Skeletal muscle tissue (tissue), 4 donors: ENCODE data around the gene CCDC68. TPM values are rescaled to one million over a fixed set of nuclear protein-coding genes. Genes with fewer than 3 reads are reported as not detected.

Experiments
- H3K27ac ChIP-seq: one replicate; pipeline ENCODE4 v1.7.0; 2013; ENCODE audit warnings: mild to moderate bottlenecking, low read depth, low read length, inconsistent platforms
- H3K27me3 ChIP-seq, 3 donors: one replicate each; pipeline ENCODE4 v1.7.0; 2013; ENCODE audit warnings: low read length in 3 of 3; ENCODE audit not compliant: control insufficient read depth in 3 of 3, insufficient read depth in 3 of 3
- H3K36me3 ChIP-seq, 3 donors: one replicate each; pipeline ENCODE4 v1.7.0; 2013; ENCODE audit warnings: low read length in 3 of 3; ENCODE audit not compliant: control insufficient read depth in 3 of 3, insufficient read depth in 3 of 3
- H3K4me1 ChIP-seq, 3 donors: one replicate each; pipeline ENCODE4 v1.7.0; 2013; ENCODE audit warnings: low read length in 3 of 3, mild to moderate bottlenecking in 3 of 3; ENCODE audit not compliant: control insufficient read depth in 3 of 3, insufficient read depth in 3 of 3
- H3K4me3 ChIP-seq, 3 donors: one replicate each; pipeline ENCODE4 v1.7.0; 2013; ENCODE audit warnings: low read length in 3 of 3
- H3K9ac ChIP-seq, 3 donors: one replicate each; pipeline ENCODE4 v1.7.0; 2013; ENCODE audit warnings: low read length in 3 of 3, mild to moderate bottlenecking in 3 of 3, moderate library complexity in 2 of 3, low read depth in 1 of 3
- H3K9me3 ChIP-seq, 3 donors: one replicate each; pipeline ENCODE4 v1.7.0; 2013; ENCODE audit warnings: low read length in 3 of 3; ENCODE audit not compliant: control insufficient read depth in 3 of 3
- total RNA-seq: library from RNA; depleted of rRNA; stranded (reverse); fragments of >200 nt; gene quantifications from one replicate; pipeline ENCODE4 v1.2.3, GENCODE V29; 2014
- donor health status: Osteomylitis.

Gene CCDC68
- total RNA-seq, 1 donor from 2014 or later: 0.52 TPM

DNA sequence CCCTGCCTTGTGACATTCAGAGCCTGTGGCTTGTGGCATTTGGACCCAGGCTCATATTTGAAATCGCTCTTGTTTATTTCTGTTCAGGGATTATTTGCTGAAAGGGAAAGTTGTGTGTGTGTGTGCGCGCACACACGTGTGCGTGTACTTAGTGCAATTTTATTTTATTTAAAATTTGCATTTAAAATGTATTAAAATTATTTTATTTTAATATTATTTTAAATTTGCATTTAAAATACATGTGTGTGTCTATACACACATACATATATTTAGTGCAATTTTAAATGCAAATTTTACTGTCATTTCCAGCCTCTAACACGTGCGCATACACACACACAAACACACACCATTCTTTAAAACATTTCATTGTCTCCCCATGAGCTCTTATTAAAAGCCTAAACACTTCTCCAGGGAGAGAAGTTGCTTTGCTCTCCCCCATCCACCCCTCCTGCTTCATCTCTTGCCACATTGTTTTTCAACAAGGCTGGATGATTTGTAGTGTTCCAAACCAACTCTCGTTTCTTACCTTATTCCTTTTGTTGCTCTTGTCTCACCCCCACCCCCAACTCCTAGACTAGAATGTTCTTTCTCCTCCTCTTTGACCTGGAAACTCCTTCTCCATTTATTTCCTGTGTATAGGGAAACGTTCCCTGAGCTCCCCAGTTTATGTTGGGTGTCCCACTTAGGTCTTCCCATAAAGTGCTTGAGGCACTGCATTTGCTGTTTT lies 3.8 kb upstream of the CCDC68 start:
- Histone ChIP-seq H3K4me3 (no peak overlapping the region), H3K36me3 (no peaks in the 10 kb centered on the region), H3K9me3 (no peaks in the 10 kb centered on the region), H3K27me3 (peaks cover 4 to 7% (median 4%) of the 10 kb centered on the region in 3 donors), H3K4me1 (no peaks in the 10 kb centered on the region), H3K9ac (no peak overlapping the region), H3K27ac (no peak overlapping the region)

DNA sequence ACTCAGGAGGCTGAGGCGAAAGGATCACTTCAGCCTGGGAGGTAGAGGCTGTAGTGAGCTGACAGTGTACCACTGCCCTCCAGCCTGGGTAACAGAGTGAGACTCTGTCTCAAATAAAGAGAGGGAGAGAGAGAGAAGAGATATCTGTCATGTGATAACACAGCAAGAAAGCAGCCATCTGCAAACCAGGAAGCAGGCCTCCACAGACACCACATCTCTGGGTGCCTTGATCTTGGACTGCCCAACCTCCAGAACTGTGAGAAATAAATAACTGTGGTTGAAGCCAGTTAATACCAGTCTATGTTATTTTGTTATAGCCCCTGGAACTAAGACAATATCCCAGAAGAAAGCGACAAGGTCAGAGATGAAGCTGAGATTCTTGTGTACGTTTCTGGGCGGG lies 2.6 kb upstream of the CCDC68 start:
- no peak overlapping the region for H3K27ac ChIP-seq
- H3K4me1 ChIP-seq: no peaks in the 10 kb centered on the region
- no peak overlapping the region for H3K4me3 ChIP-seq
- no peaks in the 10 kb centered on the region for H3K9me3 ChIP-seq
- peaks cover 4 to 7% (median 4%) of the 10 kb centered on the region in 3 donors for H3K27me3 ChIP-seq
- H3K9ac ChIP-seq: no peak overlapping the region
- H3K36me3 ChIP-seq: no peaks in the 10 kb centered on the region

DNA sequence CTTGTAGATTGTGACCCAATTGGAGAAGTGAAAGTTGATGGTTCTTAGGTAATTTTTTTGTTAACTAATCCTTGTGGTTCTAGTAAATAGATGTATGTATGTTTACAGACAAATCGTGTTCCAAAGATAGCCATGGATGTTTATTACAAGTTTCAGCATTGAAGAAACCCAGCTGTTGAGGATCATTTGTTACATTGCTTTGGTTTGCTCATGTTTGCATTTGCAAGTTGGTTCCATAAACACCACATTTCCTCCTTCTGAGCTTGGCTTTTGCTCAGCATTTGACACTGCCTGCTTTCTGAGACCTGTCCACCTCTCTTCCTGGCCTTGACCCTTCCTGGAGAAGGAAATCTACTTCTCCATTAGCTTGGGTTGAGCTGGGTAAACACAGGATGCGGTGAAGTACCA lies 1.8 kb upstream of the CCDC68 start:
- Histone ChIP-seq H3K27ac (no peak overlapping the region), H3K4me1 (no peaks in the 10 kb centered on the region), H3K27me3 (peaks cover 4 to 7% (median 4%) of the 10 kb centered on the region in 3 donors), H3K9me3 (no peaks in the 10 kb centered on the region), H3K4me3 (no peak overlapping the region), H3K36me3 (no peaks in the 10 kb centered on the region), H3K9ac (no peak overlapping the region)

DNA sequence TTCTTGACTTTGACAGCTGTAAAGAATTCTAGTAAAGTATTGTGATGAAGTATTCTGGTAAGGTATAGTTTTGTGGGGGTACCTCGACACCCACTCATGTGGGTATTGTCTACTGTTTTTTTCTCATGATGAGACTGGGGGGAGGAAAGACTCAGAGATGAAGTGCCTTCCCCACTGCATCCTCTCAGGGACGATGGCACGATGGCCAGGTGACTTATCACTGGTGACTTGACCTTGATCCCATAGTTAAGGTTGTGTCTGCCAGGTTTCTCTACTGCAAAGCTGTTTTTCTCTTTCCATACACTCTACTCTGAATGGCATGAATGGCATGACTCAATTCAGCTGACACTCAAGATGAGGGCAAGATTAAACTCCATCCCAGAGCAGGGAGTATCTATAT lies 936 bp upstream of the CCDC68 start:
- Histone ChIP-seq H3K9me3 (no peaks in the 10 kb centered on the region), H3K9ac (no peak overlapping the region), H3K4me3 (no peak overlapping the region), H3K27ac (no peak overlapping the region), H3K4me1 (no peaks in the 10 kb centered on the region), H3K27me3 (peaks cover 4 to 7% (median 4%) of the 10 kb centered on the region in 3 donors), H3K36me3 (no peaks in the 10 kb centered on the region)

DNA sequence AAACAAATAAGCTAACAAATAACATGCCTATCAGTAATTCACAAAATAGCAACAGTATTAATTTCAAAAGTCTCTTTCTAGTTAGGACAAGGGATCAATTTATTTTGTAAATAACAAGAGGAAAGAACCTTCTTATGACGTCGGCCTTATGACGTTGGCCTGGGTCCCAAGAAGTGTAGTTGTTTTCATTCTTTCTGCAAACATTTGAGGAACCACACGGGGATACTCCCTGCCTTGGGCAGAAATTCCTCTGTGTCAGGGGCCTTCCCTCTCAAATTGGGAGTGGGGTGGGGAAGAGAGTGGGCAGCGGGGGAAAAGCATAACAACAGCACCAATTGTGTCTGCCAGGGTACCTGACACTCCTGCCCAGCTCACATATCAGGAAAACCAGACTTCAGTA lies 1.3 kb downstream of the CCDC68 start:
- no peak overlapping the region for H3K9ac ChIP-seq
- no peaks in the 10 kb centered on the region for H3K9me3 ChIP-seq
- no peaks in the 10 kb centered on the region for H3K4me1 ChIP-seq
- peak overlapping the region in 1 of 3 donors; percentile 22 for H3K4me3 ChIP-seq
- peaks cover 4 to 7% (median 4%) of the 10 kb centered on the region in 3 donors for H3K27me3 ChIP-seq
- H3K36me3 ChIP-seq: no peaks in the 10 kb centered on the region
- H3K27ac ChIP-seq: no peak overlapping the region

DNA sequence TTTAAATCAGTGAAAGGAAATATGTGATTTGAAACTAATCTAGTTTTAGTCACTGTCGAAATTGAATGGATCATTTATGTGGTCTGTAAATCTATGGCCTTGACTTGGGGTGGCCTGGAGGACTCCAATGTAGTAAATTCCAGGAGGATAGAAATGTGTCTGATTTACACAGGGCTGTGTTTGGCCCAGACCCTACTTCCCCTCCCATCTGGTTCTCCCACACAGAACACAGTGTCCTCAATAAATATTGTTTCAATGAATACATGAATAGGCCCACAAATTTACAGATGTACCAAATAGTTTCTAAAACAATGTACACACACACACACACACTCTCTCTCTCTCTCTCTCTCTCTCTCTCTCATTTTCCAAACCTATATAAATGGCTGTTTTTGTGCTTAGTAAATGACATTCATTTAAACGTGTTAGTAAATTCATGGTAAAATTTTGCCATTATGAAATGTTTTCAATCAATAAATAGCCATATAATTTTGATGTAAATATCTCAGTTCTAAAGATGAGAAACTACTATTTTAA lies 1.9 kb downstream of the CCDC68 start:
- no peaks in the 10 kb centered on the region for H3K36me3 ChIP-seq
- no peaks in the 10 kb centered on the region for H3K9me3 ChIP-seq
- H3K4me1 ChIP-seq: no peaks in the 10 kb centered on the region
- H3K27ac ChIP-seq: no peak overlapping the region
- no peak overlapping the region for H3K4me3 ChIP-seq
- H3K27me3 ChIP-seq: peaks cover 4 to 7% (median 4%) of the 10 kb centered on the region in 3 donors
- no peak overlapping the region for H3K9ac ChIP-seq

DNA sequence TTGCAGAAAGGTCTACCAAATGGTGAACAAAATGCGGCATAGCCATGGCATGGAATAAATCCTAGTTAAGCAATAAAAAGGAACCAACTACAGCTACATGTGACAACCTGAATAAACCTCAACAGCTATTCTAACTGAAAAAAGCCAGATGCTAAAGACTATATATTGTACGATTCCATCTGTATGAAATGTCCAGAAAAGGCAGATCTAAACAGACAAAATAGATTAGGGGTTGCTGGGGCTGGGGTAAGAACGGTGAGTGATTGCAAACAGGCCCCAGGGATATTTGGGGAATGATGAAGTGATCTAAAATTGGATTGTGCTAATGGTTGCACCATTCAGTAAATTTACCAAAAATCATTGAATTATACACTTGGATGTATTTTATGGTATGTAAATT lies 2.8 kb downstream of the CCDC68 start:
- Histone ChIP-seq H3K4me3 (no peak overlapping the region), H3K9ac (no peak overlapping the region), H3K4me1 (no peaks in the 10 kb centered on the region), H3K27ac (no peak overlapping the region), H3K9me3 (no peaks in the 10 kb centered on the region), H3K27me3 (peaks cover 4 to 7% (median 4%) of the 10 kb centered on the region in 3 donors), H3K36me3 (no peaks in the 10 kb centered on the region)

DNA sequence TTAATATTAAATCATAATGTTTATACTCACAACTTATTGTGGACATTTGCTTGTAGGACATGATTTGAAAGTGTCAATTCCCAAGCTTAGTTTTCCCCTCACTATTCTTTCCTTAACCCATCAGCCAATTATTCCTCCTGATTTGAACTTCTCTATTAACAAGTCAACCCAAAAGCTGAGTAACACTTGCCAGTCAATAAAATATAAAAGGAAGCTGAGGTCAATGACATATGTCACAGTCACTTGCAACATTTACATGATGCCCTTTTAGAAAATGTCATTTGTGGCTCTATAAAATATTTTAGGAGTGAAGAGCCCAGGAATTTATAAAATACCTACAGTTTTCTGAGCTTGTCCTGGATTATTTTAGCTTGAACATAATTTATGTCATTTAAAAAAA lies 7.2 kb downstream of the CCDC68 start:
- no peak overlapping the region for H3K27ac ChIP-seq

DNA sequence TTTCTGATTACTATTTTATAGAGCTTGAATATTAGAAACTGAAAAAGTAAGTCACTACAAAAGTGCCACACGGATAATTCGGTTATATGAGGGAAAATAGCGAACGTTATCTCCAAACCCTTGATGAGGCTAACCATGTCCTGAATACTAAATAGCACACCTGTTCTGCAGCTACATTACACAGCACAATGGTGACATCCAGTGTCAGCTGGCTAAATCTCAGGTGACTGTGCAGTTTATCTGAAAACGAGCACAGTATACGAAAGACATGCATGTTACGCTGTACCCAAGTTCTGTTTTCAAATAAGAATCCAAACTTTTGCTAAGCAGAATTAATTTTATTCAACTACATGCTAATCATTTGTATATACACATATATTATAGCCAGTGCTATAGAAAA lies 9.0 kb downstream of the CCDC68 start:
- H3K27me3 ChIP-seq: peaks cover 0 to 2% (median 0%) of the 10 kb centered on the region in 3 donors
- no peaks in the 10 kb centered on the region for H3K9me3 ChIP-seq
- H3K4me3 ChIP-seq: no peak overlapping the region
- H3K9ac ChIP-seq: no peak overlapping the region
- H3K36me3 ChIP-seq: no peaks in the 10 kb centered on the region
- no peaks in the 10 kb centered on the region for H3K4me1 ChIP-seq
- H3K27ac ChIP-seq: no peak overlapping the region

More for the DNA sequence above, 7.2 kb downstream of the CCDC68 start:
- no peaks in the 10 kb centered on the region for H3K4me1 ChIP-seq
- H3K27me3 ChIP-seq: peaks cover 0 to 2% (median 0%) of the 10 kb centered on the region in 3 donors
- H3K9ac ChIP-seq: no peak overlapping the region
- H3K4me3 ChIP-seq: no peak overlapping the region
- H3K9me3 ChIP-seq: no peaks in the 10 kb centered on the region
- H3K36me3 ChIP-seq: no peaks in the 10 kb centered on the region

DNA sequence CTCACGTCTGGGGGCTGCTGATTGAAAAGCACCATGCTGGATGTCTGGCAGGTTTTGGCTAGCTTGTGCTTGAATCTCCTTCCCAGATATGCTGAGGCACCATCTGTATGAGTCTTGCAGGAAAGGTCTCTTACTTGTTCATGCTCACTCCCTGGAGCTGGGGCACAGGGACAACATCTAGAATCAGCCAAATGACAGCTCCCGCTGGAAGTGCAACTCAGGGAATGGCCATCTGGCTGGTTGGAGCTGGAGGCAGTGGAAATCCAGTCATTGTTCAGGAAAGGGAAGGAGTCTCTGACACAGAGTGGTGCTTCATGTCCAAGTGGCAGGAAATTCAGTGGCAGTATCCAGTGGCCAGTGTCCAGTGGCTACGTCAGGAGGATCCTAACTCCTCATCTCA lies 9.7 kb downstream of the CCDC68 start:
- no peaks in the 10 kb centered on the region for H3K36me3 ChIP-seq
- no peaks in the 10 kb centered on the region for H3K9me3 ChIP-seq
- H3K27me3 ChIP-seq: peaks cover 0 to 2% (median 0%) of the 10 kb centered on the region in 3 donors
- no peak overlapping the region for H3K27ac ChIP-seq
- H3K4me1 ChIP-seq: no peaks in the 10 kb centered on the region
- H3K9ac ChIP-seq: no peak overlapping the region
- no peak overlapping the region for H3K4me3 ChIP-seq
